Osteoblast (primary cell): ENCODE results near the gene SLC25A39. TPM values are rescaled to one million over a fixed set of nuclear protein-coding genes. Genes with fewer than 3 reads are reported as not detected.

ENCODE experiments used
- DNase-seq: peaks from one replicate; pipeline ENCODE4 v3.0.0; 2011; ENCODE audit warnings: low spot score, mixed read lengths; ENCODE audit not compliant: insufficient read length; ENCODE audit errors: missing footprints
- H2AFZ ChIP-seq: 2 replicates; pipeline ENCODE4 v1.6.0; 2011; ENCODE audit warnings: mild to moderate bottlenecking, low read length
- H3K27ac ChIP-seq: 2 replicates; pipeline ENCODE4 v1.5.1; 2011; ENCODE audit warnings: mild to moderate bottlenecking, low read depth, low read length, moderate library complexity
- H3K27me3 ChIP-seq: 2 replicates; pipeline ENCODE4 v1.6.0; 2012; ENCODE audit warnings: mild to moderate bottlenecking, control low read depth, inconsistent platforms, low read length, moderate library complexity; ENCODE audit not compliant: insufficient read depth
- H3K36me3 ChIP-seq: 2 replicates; pipeline ENCODE4 v1.5.1; 2011; ENCODE audit warnings: mild to moderate bottlenecking, low read length, control low read depth, moderate library complexity; ENCODE audit not compliant: insufficient read depth
- H3K4me1 ChIP-seq: 2 replicates; pipeline ENCODE4 v1.5.1; 2011; ENCODE audit warnings: mild to moderate bottlenecking, low read length, control low read depth, moderate library complexity; ENCODE audit not compliant: insufficient read depth
- H3K4me2 ChIP-seq: 2 replicates; pipeline ENCODE4 v1.6.0; 2011; ENCODE audit warnings: mild to moderate bottlenecking, low read length; ENCODE audit not compliant: insufficient read depth
- H3K4me3 ChIP-seq: fragments of 200-600 bp; sonication (generic); 3 replicates; pipeline ENCODE4 v1.5.1; 2012; ENCODE audit warnings: mild to moderate bottlenecking, low read length, inconsistent platforms; ENCODE audit not compliant: insufficient read depth
- H3K79me2 ChIP-seq: 2 replicates; pipeline ENCODE4 v1.6.0; 2012; ENCODE audit warnings: mild to moderate bottlenecking, low read length, control low read depth, inconsistent platforms; ENCODE audit not compliant: insufficient read depth
- H3K9me3 ChIP-seq: 2 replicates; pipeline ENCODE4 v1.5.1; 2011; ENCODE audit warnings: low read depth, low read length, control low read depth
- H4K20me1 ChIP-seq: 2 replicates; pipeline ENCODE4 v1.6.0; 2012; ENCODE audit warnings: mild to moderate bottlenecking, low read length, control low read depth; ENCODE audit not compliant: insufficient read depth
- total RNA-seq: library from RNA; depleted of rRNA; stranded (reverse); fragments of >200 nt; gene quantifications from 2 replicates; pipeline ENCODE4 v1.2.3, GENCODE V29; 2012
- TF ChIP-seq, protein P1 (sequence below): IDR thresholded peaks from 2 replicates; pipeline ENCODE4 v1.5.1; 2011; ENCODE audit warnings: mild to moderate bottlenecking, low read depth, low read length, moderate library complexity; ENCODE audit errors: extremely low read depth

The SLC25A39 gene
- total RNA-seq, 1 donor: 60.1 TPM

- Histone ChIP-seq H3K27me3 (peaks cover 22% of the 10 kb centered on the region), H3K4me1 (no peaks in the 10 kb centered on the region), H2AFZ (no peak overlapping the region), H3K27ac (no peak overlapping the region), H3K4me2 (no peak overlapping the region), H3K36me3 (no peaks in the 10 kb centered on the region), H3K79me2 (no peaks in the 10 kb centered on the region), H4K20me1 (no peaks in the 10 kb centered on the region), H3K9me3 (no peaks in the 10 kb centered on the region), H3K4me3 (no peak overlapping the region)
- peak; percentile 72 for DNase-seq
- TF ChIP-seq, protein P1, sequence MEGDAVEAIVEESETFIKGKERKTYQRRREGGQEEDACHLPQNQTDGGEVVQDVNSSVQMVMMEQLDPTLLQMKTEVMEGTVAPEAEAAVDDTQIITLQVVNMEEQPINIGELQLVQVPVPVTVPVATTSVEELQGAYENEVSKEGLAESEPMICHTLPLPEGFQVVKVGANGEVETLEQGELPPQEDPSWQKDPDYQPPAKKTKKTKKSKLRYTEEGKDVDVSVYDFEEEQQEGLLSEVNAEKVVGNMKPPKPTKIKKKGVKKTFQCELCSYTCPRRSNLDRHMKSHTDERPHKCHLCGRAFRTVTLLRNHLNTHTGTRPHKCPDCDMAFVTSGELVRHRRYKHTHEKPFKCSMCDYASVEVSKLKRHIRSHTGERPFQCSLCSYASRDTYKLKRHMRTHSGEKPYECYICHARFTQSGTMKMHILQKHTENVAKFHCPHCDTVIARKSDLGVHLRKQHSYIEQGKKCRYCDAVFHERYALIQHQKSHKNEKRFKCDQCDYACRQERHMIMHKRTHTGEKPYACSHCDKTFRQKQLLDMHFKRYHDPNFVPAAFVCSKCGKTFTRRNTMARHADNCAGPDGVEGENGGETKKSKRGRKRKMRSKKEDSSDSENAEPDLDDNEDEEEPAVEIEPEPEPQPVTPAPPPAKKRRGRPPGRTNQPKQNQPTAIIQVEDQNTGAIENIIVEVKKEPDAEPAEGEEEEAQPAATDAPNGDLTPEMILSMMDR: no peak
Measured at GRCh38 chr17:44309472-44309871, 15.2 kb downstream of the SLC25A39 start.

- DNase-seq: peak; percentile 42
- no peak overlapping the region for H3K27ac ChIP-seq
- H3K27me3 ChIP-seq: peaks cover 16% of the 10 kb centered on the region
- H3K9me3 ChIP-seq: no peaks in the 10 kb centered on the region
- no peak overlapping the region for H3K4me3 ChIP-seq
- no peaks in the 10 kb centered on the region for H4K20me1 ChIP-seq
- no peaks in the 10 kb centered on the region for H3K36me3 ChIP-seq
- no peaks in the 10 kb centered on the region for H3K4me1 ChIP-seq
- no peaks in the 10 kb centered on the region for H3K79me2 ChIP-seq
- no peak overlapping the region for H3K4me2 ChIP-seq
- TF ChIP-seq, protein P1: no peak
- no peak overlapping the region for H2AFZ ChIP-seq
Measured at GRCh38 chr17:44308865-44309264, 15.8 kb downstream of the SLC25A39 start.

DNA sequence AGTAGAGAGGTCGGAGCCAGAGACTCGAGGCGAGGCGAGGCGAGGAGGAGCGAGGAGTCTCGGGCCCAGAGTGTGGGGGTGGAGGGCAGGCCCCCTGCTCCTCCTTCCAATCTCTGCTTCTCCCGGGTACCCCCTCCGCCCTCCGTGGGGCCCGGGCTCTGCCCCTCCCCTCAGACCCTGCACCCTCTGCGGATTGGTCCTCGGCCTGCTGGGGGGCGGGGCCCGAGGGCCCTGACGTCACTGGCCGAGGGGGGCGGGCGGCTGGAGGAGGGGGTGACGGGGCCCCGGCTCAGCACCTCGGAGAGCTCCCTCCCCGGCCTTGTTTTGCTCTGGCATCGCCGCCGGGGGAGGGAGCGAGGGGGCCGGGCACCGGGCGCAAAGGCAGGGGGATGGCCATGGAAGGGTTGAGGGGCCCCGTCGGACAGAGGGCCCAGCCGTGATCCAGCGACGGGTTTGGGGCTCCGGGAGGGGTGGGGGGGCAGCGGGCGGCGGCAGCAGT is 16.3 kb downstream of the SLC25A39 start, which contains the start of gene RUNDC3A:
Gene RUNDC3A, plus strand, starts transcription at position 282 of the 499 bp plus-strand sequence. CDS start 232 bp downstream, outside the sequence.
- DNase-seq: peak; percentile 100
- H3K4me2 ChIP-seq: peak within 1 kb of the TSS; percentile 73

More for the DNA sequence above, 16.3 kb downstream of the SLC25A39 start, which contains the start of gene RUNDC3A:
- no peak within 1 kb of the TSS for H2AFZ ChIP-seq
- H3K4me1 ChIP-seq: no peaks in the 10 kb centered on the region
- no peaks in the 10 kb centered on the region for H3K36me3 ChIP-seq
- TF ChIP-seq, protein P1: no peak
- no peaks in the 10 kb centered on the region for H3K79me2 ChIP-seq
- H4K20me1 ChIP-seq: no peaks in the 10 kb centered on the region
- H3K27ac ChIP-seq: no peak within 1 kb of the TSS
- H3K4me3 ChIP-seq: peak within 1 kb of the TSS; percentile 56
- no peaks in the 10 kb centered on the region for H3K9me3 ChIP-seq
- H3K27me3 ChIP-seq: peaks cover 14% of the 10 kb centered on the region
